ENCODE measurements around the gene C7orf57.
"Not testable (repeated sequence)": the region's sequence is repeated elsewhere in the genome, so short reads cannot be mapped to it uniquely, and the experiment has no call there.

The C7orf57 gene

DNA sequence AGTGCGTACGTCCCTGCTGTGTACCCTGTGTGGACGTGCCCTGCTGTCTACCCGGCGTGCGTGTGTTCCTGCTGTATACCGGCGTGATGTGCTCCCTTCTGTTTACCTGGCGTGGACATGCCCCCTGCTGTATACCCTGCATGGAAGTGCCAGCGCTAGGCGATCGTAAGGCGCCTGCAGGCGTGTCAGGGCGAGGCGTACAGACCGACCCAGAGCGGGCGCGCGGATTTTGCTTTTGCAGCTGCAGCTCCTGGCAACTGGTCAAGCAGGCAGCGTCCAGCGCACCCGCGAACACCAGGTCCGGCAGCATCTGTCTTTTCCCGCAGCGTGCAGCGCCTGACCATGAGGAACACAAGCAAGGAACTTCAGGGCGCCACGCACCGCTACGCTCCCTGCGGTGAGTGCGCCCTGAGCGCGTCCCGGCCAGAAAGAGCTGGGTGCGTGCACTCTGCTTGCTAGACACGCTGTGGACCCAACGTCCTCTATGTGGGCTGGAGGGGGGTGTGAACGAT is 680 bp downstream of the C7orf57 start:
- DNase-seq (ENCODE audit: low read depth): no peak

DNA sequence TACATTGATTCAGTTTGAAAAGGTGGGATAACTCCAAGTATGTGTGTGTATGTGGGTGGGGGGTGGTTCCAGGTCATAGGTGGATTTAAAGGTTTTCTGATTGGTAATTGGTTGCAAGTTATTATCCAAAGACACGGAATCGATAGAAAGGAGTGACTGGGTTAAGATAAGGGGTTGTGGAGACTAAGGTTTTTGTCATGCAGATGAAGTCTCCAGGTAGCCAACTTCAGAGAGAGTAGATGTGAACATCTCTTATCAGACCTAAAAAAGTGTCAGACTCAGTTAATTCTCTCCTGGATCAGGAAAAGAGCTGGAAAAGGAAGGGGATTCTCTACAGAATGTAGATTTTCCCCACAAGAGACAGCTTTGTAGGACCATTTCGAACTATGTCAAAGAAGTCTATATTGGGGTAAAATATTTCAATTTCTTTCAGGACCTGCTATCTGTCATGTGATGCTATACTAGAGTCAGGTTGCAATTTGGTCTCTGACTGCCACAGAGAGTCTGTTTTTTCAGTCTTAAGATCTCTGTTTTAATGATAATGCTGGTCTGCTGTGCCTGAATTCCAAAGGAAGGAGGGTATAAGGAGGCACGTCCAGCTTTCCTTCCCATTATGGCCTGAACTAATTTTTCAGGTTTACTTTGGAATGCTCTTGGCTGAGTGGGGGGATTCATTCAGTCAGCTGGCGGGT is 3.6 kb downstream of the C7orf57 start:
- DNase-seq (ENCODE audit: low read depth): no peak

DNA sequence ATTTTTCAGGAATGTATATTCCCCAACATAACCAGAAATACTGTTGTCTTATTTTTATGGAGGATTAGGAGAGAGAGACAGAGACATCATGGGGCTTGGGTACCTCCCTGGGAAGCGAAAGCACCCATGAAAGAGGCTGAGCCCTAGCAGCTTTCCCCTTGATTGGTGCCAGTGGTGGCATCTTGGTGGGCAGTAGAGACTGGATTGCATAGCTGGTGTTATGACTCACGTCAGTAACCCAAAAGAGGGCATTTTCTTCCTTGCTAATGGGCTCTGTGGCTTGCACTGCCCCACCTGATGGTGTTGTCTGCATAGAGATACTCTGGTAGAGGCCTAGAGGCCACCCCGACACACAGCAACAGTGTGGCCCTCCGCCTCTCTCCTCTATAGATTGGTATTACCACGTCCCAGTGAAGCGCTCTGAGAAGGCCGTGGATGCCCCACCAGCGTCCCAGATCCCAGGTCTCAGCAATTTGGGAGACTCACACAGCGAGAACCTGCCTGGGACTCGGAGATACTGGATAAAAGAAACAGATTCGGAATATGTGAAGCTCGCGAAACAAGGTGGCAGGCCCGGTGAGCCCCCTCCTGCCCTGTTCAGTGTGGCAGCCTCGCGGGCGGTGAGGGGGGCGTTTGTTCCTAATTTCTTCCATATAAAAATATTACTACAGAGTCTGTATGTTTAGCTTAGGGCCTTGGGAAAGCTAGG is 5.8 kb downstream of the C7orf57 start:
- DNase-seq (ENCODE audit: low read depth): no peak

DNA sequence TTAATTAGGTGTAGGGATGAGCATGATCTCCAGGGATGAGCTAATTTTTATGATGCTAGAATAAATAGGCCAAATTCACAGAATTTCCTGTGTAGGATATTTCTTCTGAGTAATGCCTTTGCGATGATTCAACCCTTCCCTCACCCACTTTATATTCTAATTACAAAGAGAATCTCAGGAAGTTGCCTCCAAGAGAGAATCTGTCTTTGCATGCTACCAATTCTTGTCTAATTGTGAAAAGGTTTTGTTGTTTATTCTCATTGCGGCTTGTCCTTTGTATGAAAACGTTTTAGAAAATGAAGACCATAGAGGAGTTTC is 6.3 kb downstream of the C7orf57 start:
- no peak for DNase-seq (ENCODE audit: low read depth)

DNA sequence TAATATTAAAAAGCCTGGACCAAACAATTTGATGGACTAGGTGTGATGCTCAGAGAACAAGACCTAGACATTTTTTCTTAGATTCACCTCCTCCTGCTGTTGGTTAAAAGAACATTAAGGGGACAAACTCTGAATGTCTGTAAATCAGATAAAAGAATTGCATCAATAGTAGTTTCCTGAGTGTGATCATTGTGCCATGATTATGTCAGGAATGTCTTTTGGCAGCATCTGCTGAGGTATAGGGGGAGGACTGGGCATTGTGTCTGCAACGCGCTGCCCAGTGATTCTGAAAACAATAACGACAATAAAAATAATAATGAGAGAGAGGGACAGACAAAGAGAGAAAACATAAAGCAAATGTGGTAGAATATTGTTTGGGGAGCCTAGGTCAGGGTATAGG is 6.9 kb downstream of the C7orf57 start:
- DNase-seq (ENCODE audit: low read depth): no peak

DNA sequence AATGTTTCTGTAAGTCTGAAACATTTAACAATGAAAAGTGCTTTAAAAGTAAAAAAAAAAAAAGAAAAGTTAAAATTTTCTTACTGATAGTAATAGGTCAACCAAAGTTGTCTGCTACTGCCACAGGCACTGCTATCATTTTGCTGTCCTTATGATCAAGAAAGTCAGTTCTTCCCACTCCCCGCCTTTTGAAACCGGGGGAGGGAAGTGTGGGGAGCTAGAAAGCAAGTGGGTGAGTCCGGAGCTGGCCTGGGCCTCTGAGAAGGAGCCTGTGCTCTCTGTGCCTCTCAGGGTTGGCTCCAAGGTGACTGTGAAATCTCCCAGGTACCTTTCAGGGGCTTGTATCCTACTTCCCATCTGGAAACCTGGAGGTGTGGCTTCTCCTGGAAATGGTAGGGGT is 7.3 kb downstream of the C7orf57 start:
- DNase-seq (ENCODE audit: low read depth): no peak

DNA sequence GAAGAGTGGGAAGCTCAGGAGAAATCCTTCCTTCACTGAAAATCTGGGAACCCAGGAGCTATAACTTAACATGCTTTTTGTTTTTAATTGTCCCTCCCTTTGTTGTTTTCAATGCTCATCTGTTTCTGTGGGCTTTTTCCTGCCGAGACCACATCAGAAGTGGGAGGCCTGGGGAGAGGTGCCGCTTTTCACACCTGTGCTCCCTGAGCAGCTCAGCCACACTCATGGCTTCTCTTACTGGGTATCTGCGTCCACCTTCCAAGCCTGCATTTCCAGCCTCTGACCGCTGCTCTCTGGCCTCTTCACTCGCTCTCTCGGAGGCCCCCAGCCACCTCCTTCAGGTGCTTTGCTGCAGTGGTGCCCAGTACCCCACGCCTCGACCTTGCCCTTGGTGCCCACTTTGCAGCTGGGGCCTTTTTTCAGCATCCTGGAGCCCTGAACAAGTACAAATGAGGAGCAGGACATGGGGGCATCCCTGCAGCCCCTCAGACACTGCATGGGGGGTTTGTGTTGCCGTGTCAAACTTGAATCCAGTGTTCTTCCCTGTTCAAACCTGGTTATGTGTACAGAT is 9.9 kb downstream of the C7orf57 start:
- DNase-seq (ENCODE audit: low read depth): no peak

DNA sequence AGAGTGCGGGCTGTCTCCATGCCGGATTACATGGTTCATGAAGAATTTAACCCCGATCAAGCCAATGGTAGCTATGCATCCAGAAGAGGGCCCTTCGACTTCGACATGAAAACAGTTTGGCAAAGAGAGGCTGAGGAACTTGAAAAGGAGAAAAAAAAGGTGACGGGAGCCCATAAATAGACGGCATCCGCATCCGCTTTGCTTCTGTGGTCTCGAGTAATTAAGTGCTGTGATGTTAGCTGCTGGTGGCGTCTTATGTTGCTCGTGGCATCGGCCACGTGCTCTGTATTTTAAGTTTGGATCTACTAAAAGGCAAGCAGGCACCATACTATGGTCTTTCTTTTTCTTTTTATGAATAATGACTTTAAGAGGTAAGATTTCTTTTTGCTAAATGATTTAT is 11.1 kb downstream of the C7orf57 start:
- no peak for DNase-seq (ENCODE audit: low read depth)

DNA sequence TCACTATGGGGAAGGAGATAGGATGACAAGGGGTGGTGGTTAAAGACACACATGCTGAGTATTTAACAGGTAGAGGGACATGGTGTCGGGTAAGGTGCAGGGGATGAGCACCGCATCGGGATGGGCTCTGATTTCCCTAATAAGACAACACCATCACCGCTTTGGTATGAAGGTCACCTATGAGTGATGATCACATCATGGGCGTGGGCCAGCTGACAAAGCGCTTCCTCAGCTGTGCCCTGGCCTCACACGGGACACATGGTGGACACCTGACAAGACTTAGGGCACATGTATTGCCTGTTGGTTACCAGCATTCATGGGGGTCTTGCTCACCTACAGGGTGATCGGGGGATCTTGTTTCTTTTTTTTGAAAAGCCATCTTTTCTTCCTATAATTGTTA is 12.8 kb downstream of the C7orf57 start:
- no peak for DNase-seq (ENCODE audit: low read depth)

DNA sequence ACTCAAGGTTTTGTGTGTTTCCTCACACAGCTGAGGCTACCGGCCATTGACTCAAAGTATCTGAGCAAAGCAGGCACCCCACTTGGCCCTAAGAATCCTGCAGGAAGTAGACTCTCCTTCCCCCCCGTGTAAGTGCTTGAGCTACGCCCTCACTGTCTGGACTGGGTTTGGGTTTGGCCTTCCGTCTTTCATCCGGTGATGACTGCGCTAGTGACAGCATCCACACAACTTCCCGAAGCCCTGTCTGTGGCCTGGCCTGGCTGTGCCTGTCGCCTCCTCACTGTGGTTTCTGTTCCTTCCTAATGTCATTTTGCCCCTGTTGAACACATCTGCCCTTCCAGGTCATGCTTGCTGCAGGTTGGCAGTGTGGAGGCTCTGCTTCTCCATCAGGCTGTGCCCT is 14.5 kb downstream of the C7orf57 start:
- DNase-seq (ENCODE audit: low read depth): no peak

DNA sequence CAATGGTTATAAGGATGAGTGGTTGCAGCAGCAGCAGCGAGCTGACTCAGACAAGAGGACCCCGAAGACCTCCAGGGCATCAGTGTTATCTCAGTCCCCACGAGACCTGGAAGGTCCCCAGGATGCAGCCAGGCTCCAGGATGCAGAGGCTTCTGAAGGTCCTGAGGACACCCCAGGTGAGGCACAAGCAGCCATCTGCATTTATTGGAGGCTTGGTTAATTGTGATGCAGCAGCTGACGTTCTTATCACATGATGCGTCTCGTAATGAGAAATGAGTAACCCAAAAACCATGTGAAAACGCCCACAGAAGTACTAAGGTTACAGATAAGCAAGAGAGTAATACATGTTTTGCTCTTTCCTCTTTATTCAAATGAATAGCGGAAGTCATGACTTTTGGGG is 17.4 kb downstream of the C7orf57 start:
- DNase-seq (ENCODE audit: low read depth): no peak

DNA sequence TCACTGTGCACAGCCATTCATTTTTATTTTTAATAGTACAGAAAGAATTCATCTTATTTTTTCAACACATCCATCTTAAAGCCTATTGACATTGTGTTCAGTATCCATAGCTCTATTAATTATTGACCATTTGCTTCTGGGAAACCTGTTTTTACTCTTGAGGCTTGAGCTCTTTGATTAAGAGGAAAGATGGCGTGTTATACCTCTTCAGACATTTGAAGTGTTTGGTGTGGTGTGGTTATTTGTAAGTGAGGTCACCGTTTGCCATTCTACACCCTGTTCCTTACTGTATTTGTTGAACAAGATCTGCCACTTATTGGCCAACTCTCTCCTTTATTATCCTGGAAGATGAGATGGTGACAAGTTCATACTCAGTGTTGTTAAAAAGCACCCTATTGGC is 18.4 kb downstream of the C7orf57 start:
- no peak for DNase-seq (ENCODE audit: low read depth)

DNA sequence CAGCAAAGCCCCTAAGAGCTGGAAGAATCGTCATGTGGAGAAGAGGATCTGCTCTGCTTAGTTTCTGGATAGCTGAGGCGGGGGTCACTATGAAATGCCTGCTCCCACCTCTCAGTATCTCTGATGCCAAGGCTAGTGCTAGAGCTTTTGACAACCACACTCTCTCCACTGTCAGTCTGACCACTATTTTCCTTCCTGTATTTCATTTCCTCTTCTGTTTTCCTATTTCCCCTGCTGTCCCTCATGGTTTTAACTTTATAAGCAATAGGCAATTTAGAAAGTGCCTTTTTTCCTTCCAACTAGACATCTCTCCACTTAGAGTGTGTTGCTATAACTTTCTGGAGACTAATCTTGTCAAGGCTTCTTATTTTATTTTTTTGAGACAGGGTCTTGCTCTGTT is 23.6 kb downstream of the C7orf57 start:
- DNase-seq (ENCODE audit: low read depth): no peak

DNA sequence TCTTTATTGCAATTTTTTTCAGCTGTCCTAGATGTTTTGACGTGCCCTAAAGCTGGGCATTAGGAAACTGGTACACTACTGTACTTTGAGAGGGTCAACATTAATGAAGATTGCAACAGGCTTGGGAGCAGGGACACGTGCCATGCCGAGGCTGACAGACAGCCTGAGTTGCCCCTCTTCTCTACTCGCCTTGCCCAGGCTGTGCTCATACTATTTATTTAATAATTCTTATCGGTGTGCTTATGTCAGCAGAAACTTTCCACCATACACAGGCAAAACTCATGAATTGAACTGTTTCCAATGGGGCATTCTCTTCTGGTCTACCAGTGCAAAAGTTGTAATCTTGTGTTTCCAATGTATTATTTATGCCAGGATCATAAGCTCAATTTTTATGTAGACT is 24.4 kb downstream of the C7orf57 start:
- no peak for DNase-seq (ENCODE audit: low read depth)

DNA sequence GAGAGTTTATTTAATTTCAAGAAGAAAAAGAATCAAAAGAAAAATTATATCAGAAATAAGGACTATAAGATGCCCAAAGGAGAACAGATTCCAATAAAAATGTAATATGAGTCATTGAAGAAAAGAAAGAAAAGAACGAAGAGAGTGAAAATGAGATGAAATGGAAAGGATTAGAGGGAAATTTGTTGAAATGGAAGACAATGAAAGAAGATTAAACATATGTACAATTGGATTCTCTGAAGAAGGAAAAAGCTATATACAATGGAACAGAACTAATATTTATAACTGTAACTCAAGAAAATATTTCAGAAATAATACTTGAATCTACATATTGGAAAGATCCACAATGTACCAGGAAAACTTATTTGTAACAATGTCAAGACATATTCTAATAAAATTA is 28.6 kb downstream of the C7orf57 start:
- DNase-seq (ENCODE audit: low read depth): no peak

DNA sequence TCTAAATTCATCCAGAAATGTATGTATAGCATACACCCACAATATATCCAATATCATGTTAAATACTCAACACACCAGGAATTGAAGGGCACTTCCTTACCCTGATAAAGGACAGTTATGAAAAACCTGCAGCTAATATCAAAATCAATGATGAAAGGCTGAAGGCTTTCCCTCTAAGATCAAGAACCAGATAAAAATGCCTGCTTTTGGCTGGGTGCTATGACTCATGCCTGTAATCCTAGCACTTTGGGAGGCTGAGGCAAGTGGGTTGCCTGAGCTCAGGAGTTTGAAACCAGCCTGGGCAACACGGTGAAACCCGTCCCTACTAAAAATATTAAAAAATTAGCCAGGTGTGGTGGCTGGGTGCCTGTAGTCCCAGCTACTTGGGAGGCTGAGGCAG is 32.1 kb downstream of the C7orf57 start:
- no peak for DNase-seq (ENCODE audit: low read depth)

DNA sequence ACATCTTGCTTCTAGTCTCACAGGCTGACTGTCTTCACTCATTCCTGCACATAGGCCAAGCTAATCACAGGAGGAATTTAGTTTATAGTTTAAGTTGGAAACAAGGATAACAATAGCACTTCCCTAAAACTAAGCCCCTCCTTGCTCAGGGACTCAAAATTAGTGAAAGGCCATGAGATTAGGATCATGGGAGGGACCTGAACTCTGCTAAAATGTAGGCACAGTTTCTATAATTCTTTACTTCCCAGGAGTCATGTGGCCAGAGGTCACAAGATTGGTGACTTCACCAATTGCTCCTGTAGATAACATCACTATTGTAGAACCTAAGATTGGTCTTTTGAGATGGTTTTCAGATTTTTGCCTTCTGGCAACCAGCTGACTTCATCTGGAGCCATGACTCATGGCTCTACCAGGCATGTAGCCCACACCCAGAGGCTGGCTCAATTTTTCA is 38.9 kb downstream of the C7orf57 start:
- no peak for DNase-seq (ENCODE audit: low read depth)

DNA sequence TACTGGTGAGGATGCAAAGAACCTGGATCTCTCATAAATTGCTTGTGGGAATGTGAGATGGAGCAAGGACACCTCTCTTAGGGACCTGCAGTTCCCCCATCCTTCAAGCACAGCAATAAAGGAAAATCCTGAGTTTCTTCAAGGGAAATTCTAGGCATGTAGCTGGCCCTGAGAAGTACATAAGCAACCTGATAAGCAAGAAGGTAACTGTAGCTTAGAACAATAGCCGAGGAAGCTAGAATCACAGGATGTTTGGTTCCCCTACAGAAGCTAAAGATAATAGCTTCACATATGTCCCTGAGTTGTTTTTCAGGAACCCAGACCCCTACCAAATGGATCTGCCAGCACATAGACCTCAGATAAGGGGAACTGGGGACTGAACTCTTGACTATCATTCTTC is 42.1 kb downstream of the C7orf57 start:
- DNase-seq (ENCODE audit: low read depth): no peak

DNA sequence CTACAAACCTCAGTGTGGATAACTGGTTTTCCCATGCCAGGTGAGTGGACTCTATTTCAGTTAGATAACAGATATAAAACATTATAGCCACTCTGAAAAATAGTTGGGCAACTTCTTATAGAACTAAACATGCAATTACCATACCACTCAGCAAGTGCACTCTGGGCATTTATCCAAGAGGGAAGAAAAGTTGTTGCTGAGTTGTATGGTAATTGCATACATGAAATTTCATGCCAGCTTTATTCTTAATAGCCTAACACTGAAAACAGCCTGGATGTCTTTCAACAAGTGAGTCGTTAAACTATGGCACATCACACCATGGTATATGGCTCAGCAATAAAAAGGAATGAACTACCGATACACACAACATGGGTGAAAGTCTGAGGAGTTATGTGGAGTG is 43.1 kb downstream of the C7orf57 start:
- DNase-seq (ENCODE audit: low read depth): no peak

DNA sequence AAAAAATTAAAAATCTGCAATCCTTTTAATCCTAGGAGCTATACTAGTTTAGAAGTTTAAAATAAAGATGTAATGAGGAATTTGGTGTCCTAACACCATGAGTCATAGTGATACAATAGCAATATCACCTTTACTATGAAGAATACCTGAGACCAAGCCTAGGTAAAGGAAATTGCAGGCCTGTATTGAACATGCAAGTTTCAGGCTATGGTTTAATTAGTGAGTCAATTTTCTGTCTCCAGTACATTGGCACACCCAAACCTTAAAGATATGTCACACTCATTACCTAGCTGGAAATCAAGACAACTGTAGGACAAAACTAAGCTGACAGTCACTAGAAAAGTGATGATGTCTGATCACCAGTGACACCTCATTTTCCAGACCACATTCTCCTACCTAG is 47.0 kb downstream of the C7orf57 start:
- not testable (repeated sequence) for DNase-seq (ENCODE audit: low read depth)

DNA sequence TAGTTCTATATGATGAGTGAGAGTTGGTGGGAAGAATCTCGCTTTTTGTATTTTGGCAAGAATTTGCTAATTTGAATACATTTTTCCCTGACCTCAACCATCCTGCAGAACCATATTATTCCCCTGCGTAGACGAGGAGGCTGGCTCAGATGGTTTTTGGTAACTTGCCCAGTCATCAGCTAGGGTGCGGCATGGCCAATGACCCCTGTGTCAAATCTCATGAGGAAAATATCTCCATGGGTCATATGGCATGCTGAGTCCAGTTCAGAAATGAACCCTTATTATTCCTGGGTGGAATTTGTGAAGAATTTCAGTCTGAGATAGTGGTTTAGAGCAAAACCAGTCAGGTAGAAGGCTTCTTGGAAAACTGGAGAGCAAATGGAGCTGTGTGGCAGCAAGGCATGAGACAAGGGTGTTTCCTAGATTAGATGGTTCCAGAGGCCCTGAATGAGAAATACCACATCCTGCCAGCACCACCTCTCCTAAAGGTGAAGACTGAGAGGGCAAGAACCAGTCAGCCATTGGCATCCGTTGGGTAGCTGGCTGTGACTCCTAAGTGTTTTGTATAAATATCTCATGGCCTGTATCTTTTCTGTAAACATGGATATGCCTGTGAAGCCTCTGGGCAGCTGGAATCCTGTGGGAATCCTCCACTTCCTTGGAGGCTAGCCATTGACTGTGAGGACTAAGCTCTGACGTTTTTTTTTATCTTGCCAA is 47.9 kb downstream of the C7orf57 start:
- DNase-seq (ENCODE audit: low read depth): no peak

DNA sequence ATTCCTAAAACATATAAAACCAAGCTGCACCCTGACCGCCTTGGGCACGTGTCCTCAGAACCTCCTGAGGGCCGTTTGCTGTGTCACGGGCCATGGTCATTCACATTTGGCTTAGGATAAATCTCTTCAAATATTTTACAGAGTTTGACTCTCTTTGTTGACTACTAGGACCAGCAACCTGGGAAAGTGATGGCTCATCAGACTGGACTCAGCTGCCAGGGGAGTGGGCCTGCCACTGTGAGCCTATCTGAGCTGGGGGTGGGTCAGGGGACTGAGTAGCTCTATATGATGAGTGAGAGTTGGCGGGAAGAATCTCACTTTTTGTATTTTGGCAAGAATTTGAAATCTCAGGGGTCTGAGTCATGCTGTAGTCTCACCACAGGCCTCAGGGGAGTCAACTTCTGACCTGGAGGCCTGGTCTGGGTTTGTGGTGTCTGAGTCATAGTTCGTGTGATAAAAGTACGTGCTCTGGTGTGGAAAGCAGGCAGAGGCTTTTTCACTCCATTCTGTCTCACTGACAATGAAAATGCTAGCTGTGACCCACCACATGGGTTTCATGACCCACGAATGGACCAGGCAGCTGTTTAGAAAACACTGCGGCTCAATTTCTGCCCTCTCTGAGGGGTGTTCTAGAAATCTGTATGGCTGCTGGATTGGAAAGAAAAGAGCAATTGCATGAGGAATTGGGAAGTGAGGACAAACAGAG is 49.5 kb downstream of the C7orf57 start:
- DNase-seq (ENCODE audit: low read depth): peak; percentile 59
